Spleen (tissue), 11 donors: Measurements from ENCODE around the gene TTC3. TPM values are rescaled to one million over a fixed set of nuclear protein-coding genes. Genes with fewer than 3 reads are reported as not detected.

Experiments used
- DNase-seq: peaks from one replicate; pipeline ENCODE4 v3.0.0-alpha.2; 2020
- H3K27ac ChIP-seq, 8 donors: fragments of 200-600 bp; sonication (generic) in 7 of 8; 1 replicate in 4 of 8; 2 replicates in 4 of 8; pipeline versions ENCODE4 v1.5.0 to v1.8.0; 2016 to 2021; ENCODE audit warnings: inconsistent platforms in 4 of 8, mild to moderate bottlenecking in 4 of 8, moderate library complexity in 1 of 8
- H3K27me3 ChIP-seq, 7 donors: fragments of 200-600 bp; sonication (generic) in 6 of 7; replicated peaks in 1 of 7; 1 replicate in 4 of 7; 2 replicates in 3 of 7; pipeline versions ENCODE4 v1.5.0 to v1.8.0; 2016 to 2021; ENCODE audit warnings: inconsistent platforms in 3 of 7, mild to moderate bottlenecking in 1 of 7
- H3K36me3 ChIP-seq, 6 donors: fragments of 200-600 bp; sonication (generic) in 5 of 6; 1 replicate in 4 of 6; 2 replicates in 2 of 6; pipeline versions ENCODE4 v1.5.0 to v1.8.0; 2016 to 2021; ENCODE audit warnings: inconsistent platforms in 2 of 6
- H3K4me1 ChIP-seq, 6 donors: fragments of 200-600 bp; sonication (generic) in 5 of 6; 1 replicate in 3 of 6; 2 replicates in 3 of 6; pipeline versions ENCODE4 v1.5.0 to v1.8.0; 2016 to 2021; ENCODE audit warnings: inconsistent platforms in 3 of 6
- H3K4me3 ChIP-seq, 8 donors: fragments of 200-600 bp; sonication (generic) in 7 of 8; 1 replicate in 4 of 8; 2 replicates in 4 of 8; pipeline versions ENCODE4 v1.5.0 to v1.8.0; 2016 to 2021; ENCODE audit warnings: inconsistent platforms in 4 of 8, mild to moderate bottlenecking in 4 of 8, moderate library complexity in 2 of 8
- H3K9me3 ChIP-seq, 8 donors: fragments of 200-600 bp; sonication (generic) in 7 of 8; 1 replicate in 4 of 8; 2 replicates in 4 of 8; pipeline versions ENCODE4 v1.5.0 to v1.8.0; 2016 to 2021; ENCODE audit warnings: inconsistent platforms in 4 of 8
- CTCF ChIP-seq, 11 experiments: fragments of 200-600 bp in 7 of 11; fragments of 450-650 bp in 4 of 11; sonication (generic) in 4 of 11; IDR thresholded peaks in 8 of 11; conservative IDR thresholded peaks in 3 of 11; 1 replicate in 7 of 11; 2 replicates in 4 of 11; pipeline versions ENCODE4 v1.4.0 to v1.8.0; 2016 to 2021; ENCODE audit warnings: antibody characterized with exemption in 11 of 11, inconsistent platforms in 4 of 11, mild to moderate bottlenecking in 1 of 11
- POLR2A ChIP-seq, 3 donors: fragments of 450-650 bp; IDR thresholded peaks; one replicate each; pipeline ENCODE4 v1.5.1; 2017; ENCODE audit warnings: antibody characterized with exemption in 3 of 3, mild to moderate bottlenecking in 1 of 3
- POLR2AphosphoS5 ChIP-seq, 3 donors: sonication (generic); formaldehyde crosslinking; IDR thresholded peaks; one replicate each; pipeline ENCODE4 v1.5.1; 2017; ENCODE audit warnings: antibody characterized with exemption in 3 of 3
- WGBS, 5 donors: extraction: QIAGEN DNeasy Blood & Tissue Kit in 3 of 5; methylation state at CpG; one replicate each; pipeline versions ENCODE4 v1.1.5 to v1.1.7; 2013 to 2018; 5-methylcytosine and 5-hydroxymethylcytosine counted together
- intact Hi-C: fragments of 100-400 bp; cut with DNase I; formaldehyde crosslinking; loops from one replicate; pipeline ENCODE4 v1.15.0; 2023; ENCODE audit warnings: low total_unique reads
- polyA plus RNA-seq, 3 donors: library from polyadenylated mRNA; stranded (reverse); fragments of 200-250 nt; gene quantifications; one replicate each; pipeline ENCODE4 v1.2.1, GENCODE V29; 2013
- total RNA-seq, 7 donors: library from RNA; depleted of rRNA in 3 of 7; stranded (reverse); fragments of >200 nt in 3 of 7; fragmentation: NEBNext Ultra II Directional in 4 of 7; extraction: Animal tissue kit (Norgen Biotek cat#: 25700) in 4 of 7; gene quantifications; one replicate each; pipeline versions ENCODE4 v1.1.0 to v1.2.1, GENCODE V29; 2016 to 2021
- donor health status: healthy with polysubstance abuse.
- donor health status: DM: no; HTN: no; CAD: no; lungs with moderate emphysema.
- donor health status: DM: no; HTN: no; CAD: no.
- donor health status: Bipolar disorder and iron deficiency.
- donor health status: healthy.
- donor health status: DM: no; HTN: no; CAD: no.
- donor health status: DM: yes; HTN: yes; CAD: no.

TTC3 gene
- total and polyA plus RNA-seq, 10 donors = 16.0 to 143 (median 80.7) TPM

DNA sequence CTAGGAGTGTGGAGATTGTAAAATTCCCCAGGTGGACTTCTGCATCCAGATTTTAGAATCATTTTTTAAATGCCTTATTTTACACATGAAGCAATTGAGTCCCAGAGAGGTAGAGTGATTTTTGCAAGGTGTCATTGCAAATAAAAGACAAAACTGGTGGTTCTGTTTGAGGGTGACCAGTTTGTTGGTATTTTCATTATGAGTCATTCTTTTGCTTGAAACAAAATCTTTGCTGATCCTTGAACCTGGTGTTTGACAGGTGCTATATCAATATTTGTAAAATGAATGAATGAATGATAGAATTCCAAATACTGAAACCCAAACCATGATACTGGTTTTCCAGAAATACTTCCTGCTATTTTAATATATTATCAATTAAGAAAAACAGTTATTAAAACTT is 44.1 kb downstream of the TTC3 start:
- Histone ChIP-seq H3K9me3 (no peaks in the 10 kb centered on the region), H3K36me3 (peaks cover 0 to 31% (median 2%) of the 10 kb centered on the region in 6 donors), H3K27ac (no peak overlapping the region), H3K27me3 (no peaks in the 10 kb centered on the region), H3K4me3 (no peak overlapping the region), H3K4me1 (no peaks in the 10 kb centered on the region)
- DNase-seq = no peak
- intact Hi-C loops = no loop called here
- TF ChIP-seq POLR2AphosphoS5 (IDR thresholded peaks at IDR 0.05) = no peak
- TF ChIP-seq CTCF (IDR thresholded peaks at IDR 0.05 in 8 of 11, conservative IDR thresholded peaks at IDR 0.05 in 3 of 11) = no peak
- TF ChIP-seq POLR2A (IDR thresholded peaks at IDR 0.05) = no peak

DNA sequence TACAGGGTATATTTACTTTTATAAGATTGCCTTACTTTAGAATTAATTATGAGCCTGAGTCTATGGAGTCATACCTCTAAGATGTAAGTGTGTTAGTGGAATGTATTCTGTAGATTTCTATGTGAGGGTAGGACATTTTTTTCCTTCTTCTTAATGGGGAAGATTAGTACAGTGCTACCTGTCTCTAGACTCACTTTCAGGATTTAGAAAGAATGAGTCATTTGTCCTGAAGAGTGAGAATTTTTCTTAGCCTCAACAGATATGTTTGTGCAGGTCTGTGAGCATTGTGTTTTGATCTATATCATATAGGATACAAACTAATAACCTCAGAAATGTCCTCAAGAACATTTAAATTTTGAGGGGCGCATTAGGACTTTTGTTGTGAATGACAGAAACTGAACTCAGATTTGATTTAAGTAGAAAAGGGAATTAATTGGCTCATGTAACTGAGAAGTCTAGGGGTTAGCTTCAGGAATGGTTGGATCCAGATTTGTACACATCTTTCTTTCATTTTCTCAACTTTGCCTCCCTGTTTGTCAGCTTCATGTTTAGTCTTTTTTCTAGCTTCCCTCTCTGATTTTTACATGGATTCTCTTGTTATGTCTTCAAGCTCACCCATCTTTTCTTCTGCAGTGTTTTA is 45.3 kb downstream of the TTC3 start:
- 0 to 97% (median 57%) methylated on average over 1 of the region's 1 CpG for WGBS, 5 donors
- H3K9me3 ChIP-seq = no peaks in the 10 kb centered on the region
- H3K4me3 ChIP-seq = no peak overlapping the region
- H3K4me1 ChIP-seq = no peaks in the 10 kb centered on the region
- no peak overlapping the region for H3K27ac ChIP-seq
- peaks cover 0 to 39% (median 4%) of the 10 kb centered on the region in 6 donors for H3K36me3 ChIP-seq
- intact Hi-C loops = no loop called here
- TF ChIP-seq POLR2A (IDR thresholded peaks at IDR 0.05) (no peak), POLR2AphosphoS5 (IDR thresholded peaks at IDR 0.05) (no peak), CTCF (IDR thresholded peaks at IDR 0.05 in 8 of 11, conservative IDR thresholded peaks at IDR 0.05 in 3 of 11) (no peak)
- no peaks in the 10 kb centered on the region for H3K27me3 ChIP-seq
- no peak for DNase-seq

DNA sequence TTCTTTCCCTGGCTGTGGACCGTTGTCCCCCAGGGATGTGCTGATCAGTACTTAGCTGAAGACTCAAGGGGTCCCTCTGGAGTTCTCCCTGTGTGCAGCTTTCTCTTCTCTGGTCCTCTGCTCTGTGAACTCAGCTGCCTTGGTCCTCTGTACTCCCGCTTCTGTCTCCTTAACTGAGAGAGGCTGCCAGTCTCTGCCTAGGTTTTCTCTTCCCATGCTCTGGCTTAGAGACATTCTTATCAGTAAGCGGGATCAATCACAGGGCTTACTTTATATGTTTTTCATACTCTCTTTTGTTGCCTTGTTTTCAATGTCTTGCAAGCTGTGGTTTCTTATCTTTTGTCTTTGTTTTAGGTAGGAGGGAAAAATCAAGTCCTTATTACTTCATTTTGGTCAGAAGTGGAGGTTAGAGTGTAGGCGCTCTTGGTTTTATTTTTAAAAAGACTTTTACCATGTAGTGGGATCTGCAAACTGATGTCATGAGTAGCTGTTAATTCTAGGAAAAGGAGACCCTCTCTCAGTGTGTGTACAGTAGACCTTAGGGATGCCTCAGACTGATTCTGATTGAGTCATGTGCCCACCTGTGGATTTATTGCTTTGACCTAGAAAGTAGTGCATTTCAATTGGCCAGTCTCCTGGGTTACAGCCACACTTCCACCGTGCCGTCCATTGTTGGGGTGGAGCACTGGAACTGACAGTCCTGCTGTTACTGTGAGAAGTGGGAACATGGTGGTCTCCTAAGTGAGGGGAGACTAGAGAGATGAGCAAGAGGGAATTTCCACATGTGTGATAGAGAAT is 46.6 kb downstream of the TTC3 start:
- Histone ChIP-seq H3K4me3 (no peak overlapping the region), H3K27ac (no peak overlapping the region), H3K36me3 (peaks cover 0 to 50% (median 4%) of the 10 kb centered on the region in 6 donors), H3K4me1 (no peaks in the 10 kb centered on the region), H3K9me3 (no peaks in the 10 kb centered on the region), H3K27me3 (no peaks in the 10 kb centered on the region)
- WGBS, 5 donors = 84 to 90% (median 87%) methylated on average over 6 of the region's 6 CpGs
- intact Hi-C loops = no loop called here
- no peak for DNase-seq
- TF ChIP-seq POLR2AphosphoS5 (IDR thresholded peaks at IDR 0.05) (no peak), CTCF (IDR thresholded peaks at IDR 0.05 in 8 of 11, conservative IDR thresholded peaks at IDR 0.05 in 3 of 11) (no peak), POLR2A (IDR thresholded peaks at IDR 0.05) (no peak)

DNA sequence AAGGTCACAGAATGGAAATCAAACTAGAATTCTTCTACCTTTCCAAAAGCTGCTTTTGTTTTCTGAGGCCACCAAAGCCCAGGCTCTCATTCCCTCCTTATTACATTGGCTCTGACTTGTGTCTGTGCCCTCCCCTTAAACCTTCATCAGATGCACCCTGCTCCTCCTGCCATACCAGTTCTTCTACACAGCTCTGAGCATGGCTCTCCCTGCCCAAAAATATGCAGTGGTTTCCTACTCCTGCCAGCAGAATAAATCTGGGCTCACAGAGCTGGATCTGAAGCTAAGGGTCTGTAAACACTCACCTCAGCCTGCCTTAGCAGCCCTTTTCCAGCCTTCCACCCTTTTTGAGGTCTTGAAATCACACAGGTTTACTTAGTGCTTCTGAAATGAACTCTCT is 55.0 kb downstream of the TTC3 start:
- TF ChIP-seq POLR2AphosphoS5 (IDR thresholded peaks at IDR 0.05) (no peak), CTCF (IDR thresholded peaks at IDR 0.05 in 8 of 11, conservative IDR thresholded peaks at IDR 0.05 in 3 of 11) (no peak), POLR2A (IDR thresholded peaks at IDR 0.05) (no peak)
- Histone ChIP-seq H3K27ac (no peak overlapping the region), H3K9me3 (no peaks in the 10 kb centered on the region), H3K27me3 (no peaks in the 10 kb centered on the region), H3K4me1 (no peaks in the 10 kb centered on the region), H3K36me3 (peaks cover 2 to 97% (median 37%) of the 10 kb centered on the region in 6 donors), H3K4me3 (no peak overlapping the region)
- no peak for DNase-seq
- intact Hi-C loops = no loop called here
